ENCODE results near the gene BMERB1. TPM values are rescaled to one million over a fixed set of nuclear protein-coding genes. Genes with fewer than 3 reads are reported as not detected.

Gene BMERB1
- total RNA-seq, 2 experiments from 2014 or later: 0.85 to 0.98 TPM

DNA sequence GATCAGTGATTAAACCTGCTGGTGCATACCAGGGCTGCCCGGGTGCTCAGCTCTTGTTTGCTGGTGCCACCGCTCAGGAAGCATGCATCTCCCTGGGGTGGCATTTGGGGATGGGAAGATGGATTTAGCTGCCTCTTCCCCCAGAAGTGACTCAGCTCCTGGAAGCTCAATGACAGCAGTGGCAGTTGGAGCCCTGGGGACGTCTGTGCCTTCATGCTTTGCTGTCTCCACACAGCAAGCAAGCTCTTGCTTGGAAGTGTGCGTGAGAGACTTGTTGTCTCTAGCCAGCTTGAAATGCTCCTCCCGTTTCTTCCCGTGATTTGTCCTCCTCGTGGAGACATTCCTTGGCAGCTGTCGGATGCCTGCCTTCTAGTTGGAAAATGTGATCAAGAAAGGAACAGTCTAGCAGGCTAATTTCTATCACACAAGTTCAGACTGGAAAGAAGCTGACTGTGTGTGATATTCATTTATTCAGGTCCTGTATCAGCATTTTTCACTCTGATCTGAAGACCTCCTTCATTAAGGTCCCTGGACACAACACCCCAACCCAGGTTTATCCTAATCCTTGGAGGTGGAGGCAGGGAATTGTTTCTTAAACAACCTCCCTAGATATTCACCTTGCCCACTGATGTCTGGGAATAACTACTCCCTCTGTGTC, 73.0 kb downstream of the BMERB1 start:
- no peak for DNase-seq
- Histone ChIP-seq H3K4me1 (ENCODE audit: insufficient read depth, low read length) (peaks cover 16% of the 10 kb centered on the region), H3K36me3 (ENCODE audit: insufficient read depth, low read length) (no peaks in the 10 kb centered on the region), H3K27ac (ENCODE audit: low read depth in 1 of 2, low read length in 2 of 2) (no peak overlapping the region), H3K4me3 (ENCODE audit: low read length) (no peak overlapping the region), H3K27me3 (ENCODE audit: control insufficient read depth in 1 of 2, insufficient read depth in 2 of 2, low read length in 2 of 2) (no peaks in the 10 kb centered on the region), H3K9me3 (ENCODE audit: control insufficient read depth in 1 of 2, insufficient read depth in 1 of 2, low read length in 2 of 2) (no peaks in the 10 kb centered on the region)
- Mint-ChIP-seq H3K36me3 (ENCODE audit: low read depth) (no peaks in the 10 kb centered on the region), H3K27ac (no peak overlapping the region), H3K27me3 (peaks cover 5% of the 10 kb centered on the region), H3K4me3 (no peak overlapping the region), H3K4me1 (ENCODE audit: low read depth) (peaks cover 18% of the 10 kb centered on the region), H3K9me3 (no peaks in the 10 kb centered on the region)
- no peak for ATAC-seq (ENCODE audit: poor library complexity)
- TF ChIP-seq, protein P1, sequence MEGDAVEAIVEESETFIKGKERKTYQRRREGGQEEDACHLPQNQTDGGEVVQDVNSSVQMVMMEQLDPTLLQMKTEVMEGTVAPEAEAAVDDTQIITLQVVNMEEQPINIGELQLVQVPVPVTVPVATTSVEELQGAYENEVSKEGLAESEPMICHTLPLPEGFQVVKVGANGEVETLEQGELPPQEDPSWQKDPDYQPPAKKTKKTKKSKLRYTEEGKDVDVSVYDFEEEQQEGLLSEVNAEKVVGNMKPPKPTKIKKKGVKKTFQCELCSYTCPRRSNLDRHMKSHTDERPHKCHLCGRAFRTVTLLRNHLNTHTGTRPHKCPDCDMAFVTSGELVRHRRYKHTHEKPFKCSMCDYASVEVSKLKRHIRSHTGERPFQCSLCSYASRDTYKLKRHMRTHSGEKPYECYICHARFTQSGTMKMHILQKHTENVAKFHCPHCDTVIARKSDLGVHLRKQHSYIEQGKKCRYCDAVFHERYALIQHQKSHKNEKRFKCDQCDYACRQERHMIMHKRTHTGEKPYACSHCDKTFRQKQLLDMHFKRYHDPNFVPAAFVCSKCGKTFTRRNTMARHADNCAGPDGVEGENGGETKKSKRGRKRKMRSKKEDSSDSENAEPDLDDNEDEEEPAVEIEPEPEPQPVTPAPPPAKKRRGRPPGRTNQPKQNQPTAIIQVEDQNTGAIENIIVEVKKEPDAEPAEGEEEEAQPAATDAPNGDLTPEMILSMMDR (IDR thresholded peaks at IDR 0.05): no peak
- ChIA-PET POLR2A (no interaction called here), CTCF (interaction anchor here (2.3 kb wide), 1 partner anchor 135 kb away, joined by 4 read pairs; the partner anchor contains the start of gene MARF1)
- intact Hi-C loops (cut with DNase I, micrococcal nuclease): no loop called here

DNA sequence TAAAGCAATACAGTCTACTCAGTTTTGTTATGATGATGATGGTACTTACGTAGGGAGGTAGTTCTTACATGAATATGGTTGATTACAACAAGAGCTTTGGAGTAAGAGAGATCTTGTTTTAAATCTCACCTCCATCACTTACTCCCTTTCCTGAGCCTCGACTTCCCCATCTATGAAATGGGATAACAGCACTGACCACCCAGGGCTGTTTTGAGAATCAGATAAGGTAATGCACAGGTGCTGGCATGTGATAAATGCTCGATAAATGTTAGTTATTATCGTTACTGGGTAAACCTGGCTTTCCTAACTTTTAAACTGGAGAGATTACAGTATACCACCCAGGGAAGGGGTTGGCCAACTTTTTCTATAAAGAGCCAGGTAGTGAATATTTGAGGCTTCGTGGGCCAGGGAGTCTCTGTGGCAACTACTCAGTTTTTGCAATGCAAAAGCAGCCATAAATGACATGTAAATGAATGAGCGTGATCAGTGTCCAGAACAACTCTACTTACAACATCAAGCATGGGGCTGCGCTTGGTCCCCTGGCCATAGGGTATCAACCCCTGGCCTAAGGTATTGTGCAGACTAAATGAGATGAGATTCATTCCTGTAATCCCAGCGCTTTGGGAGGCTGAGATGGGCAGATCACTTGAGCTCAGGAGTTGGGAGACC, 73.7 kb downstream of the BMERB1 start:
- Histone ChIP-seq H3K4me1 (ENCODE audit: insufficient read depth, low read length) (peaks cover 16% of the 10 kb centered on the region), H3K27ac (ENCODE audit: low read depth in 1 of 2, low read length in 2 of 2) (no peak overlapping the region), H3K9me3 (ENCODE audit: control insufficient read depth in 1 of 2, insufficient read depth in 1 of 2, low read length in 2 of 2) (no peaks in the 10 kb centered on the region), H3K27me3 (ENCODE audit: control insufficient read depth in 1 of 2, insufficient read depth in 2 of 2, low read length in 2 of 2) (no peaks in the 10 kb centered on the region), H3K36me3 (ENCODE audit: insufficient read depth, low read length) (no peaks in the 10 kb centered on the region), H3K4me3 (ENCODE audit: low read length) (no peak overlapping the region)
- ChIA-PET CTCF (interaction anchor here (2.3 kb wide), 1 partner anchor 135 kb away, joined by 4 read pairs; the partner anchor contains the start of gene MARF1), POLR2A (no interaction called here)
- H3K27ac Mint-ChIP-seq: no peak overlapping the region
- TF ChIP-seq, protein P1 (IDR thresholded peaks at IDR 0.05): no peak
- intact Hi-C loops (cut with DNase I, micrococcal nuclease): no loop called here
- ATAC-seq (ENCODE audit: poor library complexity): no peak
- DNase-seq: no peak
- H3K36me3 Mint-ChIP-seq (ENCODE audit: low read depth): no peaks in the 10 kb centered on the region
- no peak overlapping the region for H3K4me3 Mint-ChIP-seq
- peaks cover 18% of the 10 kb centered on the region for H3K4me1 Mint-ChIP-seq (ENCODE audit: low read depth)
- H3K9me3 Mint-ChIP-seq: no peaks in the 10 kb centered on the region
- peaks cover 5% of the 10 kb centered on the region for H3K27me3 Mint-ChIP-seq

DNA sequence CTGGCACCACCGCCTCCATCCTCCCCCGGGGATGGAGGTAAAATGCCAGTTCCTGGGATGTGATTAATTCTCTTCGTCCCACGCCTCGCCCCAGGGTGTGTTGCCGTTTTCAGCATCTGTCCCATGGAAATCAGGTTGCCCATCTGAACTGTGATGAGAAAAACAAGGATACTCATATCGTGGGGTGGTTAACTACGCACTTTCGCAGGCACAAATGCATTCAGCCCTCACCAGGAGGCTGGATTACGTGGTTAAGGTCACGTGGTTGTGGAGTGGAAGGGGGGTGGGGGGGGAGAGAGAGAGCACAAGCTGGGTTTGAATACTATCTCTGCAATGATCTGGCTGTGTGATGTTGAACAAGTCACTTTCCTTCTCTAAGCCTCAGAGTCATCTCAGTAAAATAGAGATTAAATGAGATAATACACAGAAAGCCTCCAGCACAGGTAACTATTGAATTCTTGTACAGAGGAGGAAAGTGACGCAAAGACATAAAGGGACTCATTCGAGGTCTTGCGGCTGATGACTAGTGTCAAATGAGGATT, 74.7 kb downstream of the BMERB1 start:
- H3K4me3 ChIP-seq (ENCODE audit: low read length): no peak overlapping the region
- H3K27ac Mint-ChIP-seq: peak overlapping the region; percentile 71
- H3K4me1 Mint-ChIP-seq (ENCODE audit: low read depth): peaks cover 18% of the 10 kb centered on the region
- H3K27ac ChIP-seq (ENCODE audit: low read depth in 1 of 2, low read length in 2 of 2): no peak overlapping the region
- ChIA-PET CTCF (no interaction called here), POLR2A (no interaction called here)
- no peaks in the 10 kb centered on the region for H3K36me3 ChIP-seq (ENCODE audit: insufficient read depth, low read length)
- no peak overlapping the region for H3K4me3 Mint-ChIP-seq
- no peaks in the 10 kb centered on the region for H3K9me3 Mint-ChIP-seq
- H3K27me3 ChIP-seq (ENCODE audit: control insufficient read depth in 1 of 2, insufficient read depth in 2 of 2, low read length in 2 of 2): no peaks in the 10 kb centered on the region
- peaks cover 5% of the 10 kb centered on the region for H3K27me3 Mint-ChIP-seq
- DNase-seq: peak in 8 of 14 experiments; percentile 11 to 62 (median 14)
- ATAC-seq (ENCODE audit: poor library complexity): peak; percentile 73
- peaks cover 16% of the 10 kb centered on the region for H3K4me1 ChIP-seq (ENCODE audit: insufficient read depth, low read length)
- intact Hi-C loops (cut with DNase I, micrococcal nuclease): no loop called here
- H3K9me3 ChIP-seq (ENCODE audit: control insufficient read depth in 1 of 2, insufficient read depth in 1 of 2, low read length in 2 of 2): no peaks in the 10 kb centered on the region
- TF ChIP-seq, protein P1 (IDR thresholded peaks at IDR 0.05): no peak
- no peaks in the 10 kb centered on the region for H3K36me3 Mint-ChIP-seq (ENCODE audit: low read depth)
